Omental fat pad (tissue), 4 donors: ENCODE data around the gene SP1. TPM values are rescaled to one million over a fixed set of nuclear protein-coding genes. Genes with fewer than 3 reads are reported as not detected.

Source experiments
- ATAC-seq: fragments of 150-250 bp; one replicate; pipeline ENCODE4 v1.9.1; 2016; ENCODE audit warnings: mild to moderate bottlenecking, moderate library complexity; ENCODE audit not compliant: low FRiP score
- DNase-seq: peaks from one replicate; pipeline ENCODE4 v3.0.0-alpha.2; 2019; ENCODE audit warnings: low spot score
- total RNA-seq, 4 donors: library from RNA; depleted of rRNA; stranded (reverse); fragments of >200 nt; gene quantifications; one replicate each; pipeline ENCODE4 v1.1.0, GENCODE V29; 2016
- TF ChIP-seq, protein P1 (sequence below), 3 donors: fragments of 450-650 bp; IDR thresholded peaks; one replicate each; pipeline ENCODE4 v1.5.1; 2016 to 2017; ENCODE audit warnings: antibody characterized with exemption in 3 of 3, mild to moderate bottlenecking in 3 of 3, moderate library complexity in 2 of 3

Gene SP1
- total RNA-seq, 4 donors from 2014 or later: 53.1 to 73.8 (median 62.2) TPM

DNA sequence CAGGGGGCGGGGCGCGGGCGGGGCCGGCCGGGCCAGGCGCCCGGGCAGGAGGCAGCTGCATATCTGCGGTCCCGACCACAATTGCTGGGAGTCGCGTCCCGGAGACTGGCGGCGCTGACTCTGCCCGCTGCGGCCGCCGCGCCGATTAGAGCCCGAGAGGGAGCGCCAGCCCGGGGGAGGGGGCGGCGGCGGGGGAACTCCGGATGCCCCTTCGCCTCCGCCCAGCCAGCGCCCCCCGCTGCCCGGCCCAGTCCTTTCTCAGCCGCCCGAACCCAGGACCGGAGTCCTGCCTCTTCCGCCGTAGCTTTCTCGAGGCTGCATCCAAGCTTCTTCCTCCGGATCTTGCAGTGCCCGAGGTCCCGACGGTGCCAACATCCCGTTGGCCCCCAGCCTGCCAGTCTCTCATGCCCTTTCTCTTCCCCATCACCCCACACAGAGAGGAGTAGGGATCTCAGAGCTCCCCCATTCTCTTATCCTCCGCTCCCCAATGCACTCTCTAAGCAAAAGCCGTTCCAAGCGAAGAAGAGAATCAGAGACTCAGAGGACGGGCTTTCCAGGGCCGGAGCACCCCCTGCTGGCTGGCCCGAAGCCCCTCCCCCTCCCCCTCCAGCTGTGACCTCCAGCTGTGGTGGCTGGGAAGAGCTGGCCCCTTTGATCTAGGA, 35.0 kb upstream of the SP1 start:
- TF ChIP-seq, protein P1, sequence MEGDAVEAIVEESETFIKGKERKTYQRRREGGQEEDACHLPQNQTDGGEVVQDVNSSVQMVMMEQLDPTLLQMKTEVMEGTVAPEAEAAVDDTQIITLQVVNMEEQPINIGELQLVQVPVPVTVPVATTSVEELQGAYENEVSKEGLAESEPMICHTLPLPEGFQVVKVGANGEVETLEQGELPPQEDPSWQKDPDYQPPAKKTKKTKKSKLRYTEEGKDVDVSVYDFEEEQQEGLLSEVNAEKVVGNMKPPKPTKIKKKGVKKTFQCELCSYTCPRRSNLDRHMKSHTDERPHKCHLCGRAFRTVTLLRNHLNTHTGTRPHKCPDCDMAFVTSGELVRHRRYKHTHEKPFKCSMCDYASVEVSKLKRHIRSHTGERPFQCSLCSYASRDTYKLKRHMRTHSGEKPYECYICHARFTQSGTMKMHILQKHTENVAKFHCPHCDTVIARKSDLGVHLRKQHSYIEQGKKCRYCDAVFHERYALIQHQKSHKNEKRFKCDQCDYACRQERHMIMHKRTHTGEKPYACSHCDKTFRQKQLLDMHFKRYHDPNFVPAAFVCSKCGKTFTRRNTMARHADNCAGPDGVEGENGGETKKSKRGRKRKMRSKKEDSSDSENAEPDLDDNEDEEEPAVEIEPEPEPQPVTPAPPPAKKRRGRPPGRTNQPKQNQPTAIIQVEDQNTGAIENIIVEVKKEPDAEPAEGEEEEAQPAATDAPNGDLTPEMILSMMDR (IDR thresholded peaks at IDR 0.05): no peak
- DNase-seq: peak; percentile 53

DNA sequence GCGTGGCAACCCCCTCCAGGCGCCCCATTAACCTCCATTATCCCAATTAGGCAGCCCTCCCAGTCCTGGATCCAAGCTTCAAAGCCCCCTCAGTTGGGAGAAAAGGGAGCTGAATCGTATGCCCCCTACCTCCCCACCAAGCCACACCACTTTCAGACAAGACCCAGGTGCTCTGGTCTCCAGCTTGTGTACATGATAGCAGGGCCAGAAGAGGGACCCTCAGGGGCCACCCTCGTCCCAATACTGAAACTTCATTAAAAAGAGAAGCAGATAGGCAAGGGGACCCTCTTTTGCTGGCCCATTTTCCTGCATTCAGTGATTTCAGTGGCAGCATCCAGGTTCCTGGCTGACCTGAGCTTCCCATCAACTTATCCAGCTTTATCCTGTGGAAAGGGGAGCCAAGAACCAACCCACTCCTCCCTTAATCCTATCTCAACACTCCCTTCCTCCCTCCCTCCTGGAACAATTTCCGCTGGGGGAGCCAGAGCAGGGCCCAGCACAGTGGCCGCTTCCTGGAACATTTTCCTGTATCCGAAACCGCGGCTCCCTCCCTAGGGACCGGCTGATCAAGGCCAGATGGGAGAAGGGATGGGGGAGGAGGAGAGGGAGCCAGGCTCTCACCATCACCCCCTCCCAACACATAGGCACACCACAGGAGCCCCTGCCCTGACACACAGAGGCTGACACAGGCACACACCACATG, 34.3 kb upstream of the SP1 start:
- DNase-seq (no peak), ATAC-seq (no peak)
- TF ChIP-seq, protein P1 (IDR thresholded peaks at IDR 0.05): no peak

More for the DNA sequence above, 35.0 kb upstream of the SP1 start:
- ATAC-seq: peak; percentile 85

DNA sequence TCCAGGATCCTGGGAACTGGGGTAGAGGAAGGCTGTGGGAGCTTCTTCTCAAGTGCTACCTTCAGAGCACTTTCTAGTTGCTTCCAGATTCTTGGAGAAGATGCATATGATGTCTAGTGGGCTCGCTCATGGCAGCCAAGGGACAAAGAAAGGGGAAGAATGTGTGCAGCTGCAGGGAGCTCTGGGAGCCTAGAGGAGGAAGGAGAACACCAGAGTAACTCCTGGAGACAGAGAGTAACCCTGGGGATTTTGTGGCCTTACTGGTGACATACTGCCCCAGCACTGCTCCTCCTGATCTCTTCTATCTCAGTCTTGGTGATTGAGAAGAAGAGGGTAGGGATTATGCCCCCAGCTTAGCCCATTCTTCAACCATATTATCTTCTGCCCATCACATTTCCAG, 33.5 kb upstream of the SP1 start:
- ATAC-seq (no peak), DNase-seq (no peak)
- TF ChIP-seq, protein P1 (IDR thresholded peaks at IDR 0.05): no peak

DNA sequence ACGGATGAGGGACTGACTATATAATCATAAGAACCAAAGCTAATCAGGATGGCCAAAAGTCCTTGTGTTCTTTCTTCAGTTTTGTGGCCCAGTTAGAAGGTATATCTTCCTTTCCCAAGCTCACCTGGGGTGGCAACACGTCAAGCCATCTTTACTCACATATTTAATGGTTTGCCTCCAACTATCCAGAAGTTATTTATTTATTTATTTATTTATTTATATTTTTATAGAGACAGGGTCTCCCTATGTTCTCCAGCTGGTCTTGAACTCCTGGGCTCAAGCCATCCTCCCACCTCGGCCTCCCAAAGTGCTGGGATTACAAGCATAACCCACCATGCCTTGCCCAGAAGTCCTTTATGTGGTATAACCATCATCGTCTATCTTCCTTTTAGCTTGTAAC, 32.1 kb upstream of the SP1 start:
- ATAC-seq: no peak
- TF ChIP-seq, protein P1 (IDR thresholded peaks at IDR 0.05): no peak
- no peak for DNase-seq

DNA sequence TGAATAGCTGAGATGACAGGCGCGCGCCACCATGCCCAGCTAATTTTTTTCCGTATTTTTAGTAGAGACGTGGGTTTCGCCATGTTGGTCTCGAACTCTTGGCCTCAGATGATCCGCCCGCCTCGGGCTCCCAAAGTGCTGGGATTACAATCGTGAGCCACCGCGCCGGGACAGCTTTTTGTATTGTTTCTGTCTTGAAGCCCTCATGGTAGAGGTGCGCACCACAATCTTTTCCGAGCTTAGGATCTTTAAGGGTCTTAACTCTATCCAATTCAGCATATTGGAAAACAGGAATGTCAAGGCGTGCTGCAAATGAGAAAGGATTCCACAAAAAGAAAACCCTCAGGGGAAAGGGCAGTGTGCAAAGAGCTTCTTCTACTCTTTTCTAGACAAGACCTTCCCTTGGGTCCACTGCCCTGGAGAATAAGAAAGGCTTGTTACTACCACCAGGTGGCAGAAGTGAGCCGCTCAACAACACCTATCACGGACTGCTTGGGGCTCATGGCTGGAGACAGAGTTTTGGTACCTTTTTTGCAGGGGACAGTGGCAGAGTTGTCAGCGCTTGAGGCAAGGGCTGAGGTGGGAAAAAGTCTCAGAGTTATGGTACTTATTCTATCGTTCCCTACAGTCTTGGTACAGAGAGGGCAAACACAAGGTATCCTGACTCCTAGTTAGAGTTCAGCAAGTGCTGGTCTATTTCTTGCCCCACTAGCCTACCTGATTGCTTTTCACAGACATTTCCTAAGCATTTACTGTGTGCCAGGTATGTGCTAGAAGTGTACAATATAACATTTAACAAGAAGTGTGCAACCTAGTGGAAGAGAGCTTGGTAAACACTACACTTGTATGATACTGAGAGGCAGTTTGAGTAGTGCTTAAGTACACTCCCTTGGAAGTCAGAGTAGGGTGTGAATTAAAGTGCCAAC, 27.4 kb upstream of the SP1 start:
- peak; percentile 55 for DNase-seq
- TF ChIP-seq, protein P1 (IDR thresholded peaks at IDR 0.05): peak in 2 of 3 donors; percentile 84 to 91
- ATAC-seq: peak; percentile 91

DNA sequence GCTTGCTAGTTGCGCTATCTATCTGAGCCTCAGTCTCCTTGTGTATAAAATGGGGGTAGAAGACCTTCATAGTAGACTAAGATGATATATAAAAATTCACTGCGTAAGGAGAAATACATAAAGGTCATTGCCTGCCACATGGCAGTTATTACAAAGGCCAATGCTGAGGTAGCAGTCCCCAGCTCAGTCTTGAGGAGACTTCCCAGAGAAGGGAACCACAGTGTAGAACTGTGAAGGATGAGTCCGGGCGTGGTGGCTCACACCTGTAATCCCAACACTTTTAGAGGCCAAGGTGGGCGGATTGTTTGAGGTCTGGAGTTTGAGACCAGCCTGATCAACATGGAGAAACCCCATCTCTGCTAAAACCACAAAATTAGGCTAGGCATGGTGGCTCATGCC, 26.7 kb upstream of the SP1 start:
- no peak for ATAC-seq
- TF ChIP-seq, protein P1 (IDR thresholded peaks at IDR 0.05): no peak
- DNase-seq: no peak
